ENCODE results near the gene STK25. TPM values are rescaled to one million over a fixed set of nuclear protein-coding genes. Genes with fewer than 3 reads are reported as not detected.

STK25 gene
- total and polyA plus RNA-seq, 2 experiments from 2014 or later: 125 to 304 TPM

GRCh38 chr2:241501551-241501950, 6.8 kb downstream of the STK25 start:
- Mint-ChIP-seq H3K4me3 (no peak overlapping the region), H3K36me3 (ENCODE audit: low read depth) (peaks cover 38% of the 10 kb centered on the region), H3K9me3 (no peaks in the 10 kb centered on the region), H3K4me1 (peaks cover 4% of the 10 kb centered on the region; the same call in 1 of the 3 replicates), H3K27me3 (ENCODE audit: insufficient read depth, low read depth, poor library complexity) (no peaks in the 10 kb centered on the region), H3K27ac (no peak overlapping the region; the same call in 1 of the 2 replicates)
- H3K79me2 ChIP-seq (replicated peaks; ENCODE audit: insufficient read depth): peaks cover 59% of the 10 kb centered on the region
- no peaks in the 10 kb centered on the region for H3K36me3 ChIP-seq (ENCODE audit: insufficient read depth)
- H4K20me1 ChIP-seq (replicated peaks; ENCODE audit: insufficient read depth): peaks cover 36% of the 10 kb centered on the region
- no peaks in the 10 kb centered on the region for H3K9me2 ChIP-seq (ENCODE audit: insufficient read depth)
- H2AFZ ChIP-seq: no peak overlapping the region
- no peak for DNase-seq (ENCODE audit: low spot score)
- H3K4me2 ChIP-seq: no peak overlapping the region
- no peak for ATAC-seq
- H3K4me3 ChIP-seq: no peak overlapping the region
- 0 out of 2 replicates have a peak, but pooled peaks cover under 1% of the 10 kb centered on the region for H3F3A ChIP-seq (replicated peaks; ENCODE audit: low read depth)
- TF ChIP-seq CREB1 (CRISPR knock-in tag; IDR thresholded peaks at IDR 0.05; ENCODE audit: low read depth): no peak
- no peaks in the 10 kb centered on the region for H3K27me3 ChIP-seq (ENCODE audit: insufficient read depth)
- H3K4me1 ChIP-seq (ENCODE audit: insufficient read depth): peaks cover 6% of the 10 kb centered on the region; the same call in 1 of the 2 replicates
- no peak overlapping the region for H3K27ac ChIP-seq (ENCODE audit: low read depth)

GRCh38 chr2:241501099-241501541, 7.3 kb downstream of the STK25 start:
- no peak overlapping the region for H2AFZ ChIP-seq
- H3K4me3 Mint-ChIP-seq: no peak overlapping the region
- no peak overlapping the region for H3K4me2 ChIP-seq
- H3K9me3 Mint-ChIP-seq: no peaks in the 10 kb centered on the region
- no peaks in the 10 kb centered on the region for H3K36me3 ChIP-seq (ENCODE audit: insufficient read depth)
- no peaks in the 10 kb centered on the region for H3K9me2 ChIP-seq (ENCODE audit: insufficient read depth)
- ATAC-seq (no peak), DNase-seq (ENCODE audit: low spot score) (no peak)
- peaks cover 4% of the 10 kb centered on the region; the same call in 1 of the 3 replicates for H3K4me1 Mint-ChIP-seq
- H3K4me1 ChIP-seq (ENCODE audit: insufficient read depth): 0 out of 2 replicates have a peak, but pooled peaks cover 2% of the 10 kb centered on the region
- no peak overlapping the region for H3K4me3 ChIP-seq
- H3K79me2 ChIP-seq (replicated peaks; ENCODE audit: insufficient read depth): peaks cover 55% of the 10 kb centered on the region
- H3F3A ChIP-seq (replicated peaks; ENCODE audit: low read depth): no peaks in the 10 kb centered on the region
- H3K27me3 Mint-ChIP-seq (ENCODE audit: insufficient read depth, low read depth, poor library complexity): no peaks in the 10 kb centered on the region
- H3K27me3 ChIP-seq (ENCODE audit: insufficient read depth): no peaks in the 10 kb centered on the region
- peaks cover 42% of the 10 kb centered on the region for H3K36me3 Mint-ChIP-seq (ENCODE audit: low read depth)
- no peak overlapping the region for H3K27ac ChIP-seq (ENCODE audit: low read depth)
- no peak overlapping the region for H3K27ac Mint-ChIP-seq
- peaks cover 32% of the 10 kb centered on the region for H4K20me1 ChIP-seq (replicated peaks; ENCODE audit: insufficient read depth)
- TF ChIP-seq JUNB (IDR thresholded peaks at IDR 0.05; ENCODE audit: unreplicated experiment): no peak
- TF ChIP-seq, protein P1, sequence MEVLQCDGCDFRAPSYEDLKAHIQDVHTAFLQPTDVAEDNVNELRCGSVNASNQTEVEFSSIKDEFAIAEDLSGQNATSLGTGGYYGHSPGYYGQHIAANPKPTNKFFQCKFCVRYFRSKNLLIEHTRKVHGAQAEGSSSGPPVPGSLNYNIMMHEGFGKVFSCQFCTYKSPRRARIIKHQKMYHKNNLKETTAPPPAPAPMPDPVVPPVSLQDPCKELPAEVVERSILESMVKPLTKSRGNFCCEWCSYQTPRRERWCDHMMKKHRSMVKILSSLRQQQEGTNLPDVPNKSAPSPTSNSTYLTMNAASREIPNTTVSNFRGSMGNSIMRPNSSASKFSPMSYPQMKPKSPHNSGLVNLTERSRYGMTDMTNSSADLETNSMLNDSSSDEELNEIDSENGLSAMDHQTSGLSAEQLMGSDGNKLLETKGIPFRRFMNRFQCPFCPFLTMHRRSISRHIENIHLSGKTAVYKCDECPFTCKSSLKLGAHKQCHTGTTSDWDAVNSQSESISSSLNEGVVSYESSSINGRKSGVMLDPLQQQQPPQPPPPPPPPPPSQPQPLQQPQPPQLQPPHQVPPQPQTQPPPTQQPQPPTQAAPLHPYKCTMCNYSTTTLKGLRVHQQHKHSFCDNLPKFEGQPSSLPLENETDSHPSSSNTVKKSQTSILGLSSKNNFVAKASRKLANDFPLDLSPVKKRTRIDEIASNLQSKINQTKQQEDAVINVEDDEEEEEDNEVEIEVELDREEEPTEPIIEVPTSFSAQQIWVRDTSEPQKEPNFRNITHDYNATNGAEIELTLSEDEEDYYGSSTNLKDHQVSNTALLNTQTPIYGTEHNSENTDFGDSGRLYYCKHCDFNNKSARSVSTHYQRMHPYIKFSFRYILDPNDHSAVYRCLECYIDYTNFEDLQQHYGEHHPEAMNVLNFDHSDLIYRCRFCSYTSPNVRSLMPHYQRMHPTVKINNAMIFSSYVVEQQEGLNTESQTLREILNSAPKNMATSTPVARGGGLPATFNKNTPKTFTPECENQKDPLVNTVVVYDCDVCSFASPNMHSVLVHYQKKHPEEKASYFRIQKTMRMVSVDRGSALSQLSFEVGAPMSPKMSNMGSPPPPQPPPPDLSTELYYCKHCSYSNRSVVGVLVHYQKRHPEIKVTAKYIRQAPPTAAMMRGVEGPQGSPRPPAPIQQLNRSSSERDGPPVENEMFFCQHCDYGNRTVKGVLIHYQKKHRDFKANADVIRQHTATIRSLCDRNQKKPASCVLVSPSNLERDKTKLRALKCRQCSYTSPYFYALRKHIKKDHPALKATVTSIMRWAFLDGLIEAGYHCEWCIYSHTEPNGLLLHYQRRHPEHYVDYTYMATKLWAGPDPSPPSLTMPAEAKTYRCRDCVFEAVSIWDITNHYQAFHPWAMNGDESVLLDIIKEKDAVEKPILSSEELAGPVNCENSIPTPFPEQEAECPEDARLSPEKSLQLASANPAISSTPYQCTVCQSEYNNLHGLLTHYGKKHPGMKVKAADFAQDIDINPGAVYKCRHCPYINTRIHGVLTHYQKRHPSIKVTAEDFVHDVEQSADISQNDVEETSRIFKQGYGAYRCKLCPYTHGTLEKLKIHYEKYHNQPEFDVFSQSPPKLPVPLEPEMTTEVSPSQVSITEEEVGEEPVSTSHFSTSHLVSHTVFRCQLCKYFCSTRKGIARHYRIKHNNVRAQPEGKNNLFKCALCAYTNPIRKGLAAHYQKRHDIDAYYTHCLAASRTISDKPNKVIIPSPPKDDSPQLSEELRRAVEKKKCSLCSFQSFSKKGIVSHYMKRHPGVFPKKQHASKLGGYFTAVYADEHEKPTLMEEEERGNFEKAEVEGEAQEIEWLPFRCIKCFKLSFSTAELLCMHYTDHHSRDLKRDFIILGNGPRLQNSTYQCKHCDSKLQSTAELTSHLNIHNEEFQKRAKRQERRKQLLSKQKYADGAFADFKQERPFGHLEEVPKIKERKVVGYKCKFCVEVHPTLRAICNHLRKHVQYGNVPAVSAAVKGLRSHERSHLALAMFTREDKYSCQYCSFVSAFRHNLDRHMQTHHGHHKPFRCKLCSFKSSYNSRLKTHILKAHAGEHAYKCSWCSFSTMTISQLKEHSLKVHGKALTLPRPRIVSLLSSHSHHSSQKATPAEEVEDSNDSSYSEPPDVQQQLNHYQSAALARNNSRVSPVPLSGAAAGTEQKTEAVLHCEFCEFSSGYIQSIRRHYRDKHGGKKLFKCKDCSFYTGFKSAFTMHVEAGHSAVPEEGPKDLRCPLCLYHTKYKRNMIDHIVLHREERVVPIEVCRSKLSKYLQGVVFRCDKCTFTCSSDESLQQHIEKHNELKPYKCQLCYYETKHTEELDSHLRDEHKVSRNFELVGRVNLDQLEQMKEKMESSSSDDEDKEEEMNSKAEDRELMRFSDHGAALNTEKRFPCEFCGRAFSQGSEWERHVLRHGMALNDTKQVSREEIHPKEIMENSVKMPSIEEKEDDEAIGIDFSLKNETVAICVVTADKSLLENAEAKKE (CRISPR knock-in tag; IDR thresholded peaks at IDR 0.05): no peak
- no peak for TF ChIP-seq POLR2AphosphoS5 (IDR thresholded peaks at IDR 0.05; ENCODE audit: low read depth)
- TF ChIP-seq ZNF331 (CRISPR knock-in tag; IDR thresholded peaks at IDR 0.05; ENCODE audit: low read depth): no peak
- TF ChIP-seq, protein P2, sequence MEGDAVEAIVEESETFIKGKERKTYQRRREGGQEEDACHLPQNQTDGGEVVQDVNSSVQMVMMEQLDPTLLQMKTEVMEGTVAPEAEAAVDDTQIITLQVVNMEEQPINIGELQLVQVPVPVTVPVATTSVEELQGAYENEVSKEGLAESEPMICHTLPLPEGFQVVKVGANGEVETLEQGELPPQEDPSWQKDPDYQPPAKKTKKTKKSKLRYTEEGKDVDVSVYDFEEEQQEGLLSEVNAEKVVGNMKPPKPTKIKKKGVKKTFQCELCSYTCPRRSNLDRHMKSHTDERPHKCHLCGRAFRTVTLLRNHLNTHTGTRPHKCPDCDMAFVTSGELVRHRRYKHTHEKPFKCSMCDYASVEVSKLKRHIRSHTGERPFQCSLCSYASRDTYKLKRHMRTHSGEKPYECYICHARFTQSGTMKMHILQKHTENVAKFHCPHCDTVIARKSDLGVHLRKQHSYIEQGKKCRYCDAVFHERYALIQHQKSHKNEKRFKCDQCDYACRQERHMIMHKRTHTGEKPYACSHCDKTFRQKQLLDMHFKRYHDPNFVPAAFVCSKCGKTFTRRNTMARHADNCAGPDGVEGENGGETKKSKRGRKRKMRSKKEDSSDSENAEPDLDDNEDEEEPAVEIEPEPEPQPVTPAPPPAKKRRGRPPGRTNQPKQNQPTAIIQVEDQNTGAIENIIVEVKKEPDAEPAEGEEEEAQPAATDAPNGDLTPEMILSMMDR (conservative IDR thresholded peaks at IDR 0.05; ENCODE audit: low read depth in 2 of 2): no peak
- TF ChIP-seq ZNF114 (CRISPR knock-in tag; IDR thresholded peaks at IDR 0.05): no peak
- no peak for TF ChIP-seq EZH2 (IDR thresholded peaks at IDR 0.05; ENCODE audit: low read depth, unreplicated experiment)
- no peak for TF ChIP-seq STAT1 (IDR thresholded peaks at IDR 0.05; ENCODE audit: unreplicated experiment)
- no peak for TF ChIP-seq EZH2phosphoT487 (IDR thresholded peaks at IDR 0.05; ENCODE audit: unreplicated experiment)
- TF ChIP-seq REST (IDR thresholded peaks at IDR 0.05; ENCODE audit: unreplicated experiment): no peak
